ENCODE data around the gene ZDHHC12. TPM values are rescaled to one million over a fixed set of nuclear protein-coding genes. Genes with fewer than 3 reads are reported as not detected.
"Not testable (repeated sequence)": the region's sequence is repeated elsewhere in the genome, so short reads cannot be mapped to it uniquely, and the experiment has no call there.

Gene ZDHHC12
- total and polyA plus RNA-seq, 2 experiments from 2014 or later = 58.7 to 68.3 TPM

- H3K27me3 ChIP-seq = no peaks in the 10 kb centered on the region
- DNase-seq (ENCODE audit: low read depth in 1 of 2, low spot score in 1 of 2) = peak; percentile 84 to 93
- no peaks in the 10 kb centered on the region for H3K9me3 ChIP-seq (ENCODE audit: low read depth)
- H3K36me3 ChIP-seq = no peaks in the 10 kb centered on the region
- TF ChIP-seq, protein P1, sequence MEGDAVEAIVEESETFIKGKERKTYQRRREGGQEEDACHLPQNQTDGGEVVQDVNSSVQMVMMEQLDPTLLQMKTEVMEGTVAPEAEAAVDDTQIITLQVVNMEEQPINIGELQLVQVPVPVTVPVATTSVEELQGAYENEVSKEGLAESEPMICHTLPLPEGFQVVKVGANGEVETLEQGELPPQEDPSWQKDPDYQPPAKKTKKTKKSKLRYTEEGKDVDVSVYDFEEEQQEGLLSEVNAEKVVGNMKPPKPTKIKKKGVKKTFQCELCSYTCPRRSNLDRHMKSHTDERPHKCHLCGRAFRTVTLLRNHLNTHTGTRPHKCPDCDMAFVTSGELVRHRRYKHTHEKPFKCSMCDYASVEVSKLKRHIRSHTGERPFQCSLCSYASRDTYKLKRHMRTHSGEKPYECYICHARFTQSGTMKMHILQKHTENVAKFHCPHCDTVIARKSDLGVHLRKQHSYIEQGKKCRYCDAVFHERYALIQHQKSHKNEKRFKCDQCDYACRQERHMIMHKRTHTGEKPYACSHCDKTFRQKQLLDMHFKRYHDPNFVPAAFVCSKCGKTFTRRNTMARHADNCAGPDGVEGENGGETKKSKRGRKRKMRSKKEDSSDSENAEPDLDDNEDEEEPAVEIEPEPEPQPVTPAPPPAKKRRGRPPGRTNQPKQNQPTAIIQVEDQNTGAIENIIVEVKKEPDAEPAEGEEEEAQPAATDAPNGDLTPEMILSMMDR (IDR thresholded peaks at IDR 0.05; ENCODE audit: low read depth, low read length) = peak; percentile 81
- peak within 1 kb of the TSS; percentile 58 for H3K27ac ChIP-seq
- H3K4me1 ChIP-seq (ENCODE audit: low read depth) = no peaks in the 10 kb centered on the region
- H3K4me3 ChIP-seq = peak within 1 kb of the TSS; percentile 63
These were observed 21.4 kb downstream of the ZDHHC12 start, which contains the start of gene PKN3 for GRCh38 chr9:128702445-128702948. PKN3 (plus strand) TSS chr9:128702503; CDS start chr9:128702916, 413 bp downstream.

DNA sequence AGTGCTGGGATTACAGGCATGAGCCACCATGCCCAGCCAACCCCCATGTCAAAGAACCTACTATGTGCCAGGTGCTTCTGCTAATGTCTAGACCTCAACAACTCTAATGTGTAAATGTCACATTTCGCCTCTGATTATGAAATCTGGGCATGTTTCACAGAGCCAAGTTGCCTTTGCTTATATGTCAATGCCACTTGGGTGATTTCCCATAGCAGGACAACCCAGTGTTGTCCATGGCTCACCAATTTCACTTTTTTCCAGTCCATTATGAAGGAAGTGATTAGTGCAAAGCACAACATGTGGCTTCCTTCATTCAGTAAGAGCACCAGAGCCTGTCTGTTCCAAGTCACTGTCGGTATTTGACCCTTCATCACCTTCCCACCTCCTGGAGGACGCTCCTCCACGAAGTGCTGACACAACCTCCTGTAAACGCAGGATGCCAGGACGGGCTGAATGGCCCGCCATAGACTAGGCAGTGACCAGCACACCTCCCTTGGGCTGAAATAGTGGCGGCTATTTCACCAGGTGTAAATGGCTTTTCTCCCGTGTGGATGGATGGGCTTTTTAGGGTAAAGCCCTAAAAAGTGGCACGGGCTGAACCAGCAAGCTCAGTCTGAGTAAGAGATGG is 22.6 kb downstream of the ZDHHC12 start:
- Histone ChIP-seq H3K4me1 (ENCODE audit: low read depth) (no peaks in the 10 kb centered on the region), H3K27me3 (no peaks in the 10 kb centered on the region), H3K36me3 (peaks cover 6% of the 10 kb centered on the region), H3K9me3 (ENCODE audit: low read depth) (no peaks in the 10 kb centered on the region), H3K4me3 (no peak overlapping the region), H3K27ac (peak overlapping the region; percentile 58)
- TF ChIP-seq, protein P1 (IDR thresholded peaks at IDR 0.05; ENCODE audit: low read depth, low read length) = no peak
- DNase-seq (ENCODE audit: low read depth in 1 of 2, low spot score in 1 of 2) = peak in 1 of 2 donors; percentile 41

DNA sequence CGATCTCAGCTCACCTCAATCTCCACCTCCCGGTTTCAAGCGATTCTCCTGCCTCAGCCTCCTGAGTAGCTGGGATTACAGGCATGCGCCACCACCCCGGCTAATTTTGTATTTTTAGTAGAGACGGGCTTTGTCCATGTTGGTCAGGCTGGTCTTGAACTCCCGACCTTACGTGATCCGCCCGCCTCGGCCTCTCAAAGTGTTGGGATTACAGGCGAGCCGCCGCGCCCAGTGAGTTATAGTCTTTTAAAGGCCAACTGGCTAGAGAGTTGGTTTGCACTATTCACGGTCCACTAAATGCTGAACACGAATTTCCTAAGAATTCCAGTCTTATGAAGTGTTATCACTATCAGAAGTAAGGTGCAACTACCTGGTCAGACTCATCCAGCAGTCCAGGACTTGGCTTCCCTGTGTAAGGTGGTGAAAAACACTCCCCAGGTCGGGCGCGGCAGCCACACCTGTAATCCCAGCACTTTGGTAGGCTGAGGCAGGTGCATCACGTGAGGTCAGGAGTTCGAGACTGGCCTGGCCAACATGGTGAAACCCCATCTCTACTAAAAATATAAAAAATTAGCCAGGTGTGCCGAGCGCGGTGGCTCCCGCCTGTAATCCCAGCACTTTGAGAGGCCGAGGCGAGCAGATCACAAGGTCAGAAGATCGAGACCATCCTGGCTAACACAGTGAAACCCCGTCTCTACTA is 24.7 kb downstream of the ZDHHC12 start:
- not testable (repeated sequence) for H3K4me1 ChIP-seq (ENCODE audit: low read depth); H3K4me3 ChIP-seq; DNase-seq (ENCODE audit: low read depth in 1 of 2, low spot score in 1 of 2); H3K27me3 ChIP-seq; H3K9me3 ChIP-seq (ENCODE audit: low read depth); H3K27ac ChIP-seq
- H3K36me3 ChIP-seq = peaks cover 16% of the 10 kb centered on the region

GRCh38 chr9:128696923-128697707 is 26.8 kb downstream of the ZDHHC12 start:
- peaks cover 35% of the 10 kb centered on the region for H3K36me3 ChIP-seq
- H3K4me3 ChIP-seq = no peak overlapping the region
- no peak for DNase-seq (ENCODE audit: low read depth in 1 of 2, low spot score in 1 of 2)
- H3K4me1 ChIP-seq (ENCODE audit: low read depth) = no peaks in the 10 kb centered on the region
- H3K27me3 ChIP-seq = no peaks in the 10 kb centered on the region
- H3K27ac ChIP-seq = peak overlapping the region; percentile 62
- H3K9me3 ChIP-seq (ENCODE audit: low read depth) = no peaks in the 10 kb centered on the region
- TF ChIP-seq, protein P1 (IDR thresholded peaks at IDR 0.05; ENCODE audit: low read depth, low read length) = no peak

DNA sequence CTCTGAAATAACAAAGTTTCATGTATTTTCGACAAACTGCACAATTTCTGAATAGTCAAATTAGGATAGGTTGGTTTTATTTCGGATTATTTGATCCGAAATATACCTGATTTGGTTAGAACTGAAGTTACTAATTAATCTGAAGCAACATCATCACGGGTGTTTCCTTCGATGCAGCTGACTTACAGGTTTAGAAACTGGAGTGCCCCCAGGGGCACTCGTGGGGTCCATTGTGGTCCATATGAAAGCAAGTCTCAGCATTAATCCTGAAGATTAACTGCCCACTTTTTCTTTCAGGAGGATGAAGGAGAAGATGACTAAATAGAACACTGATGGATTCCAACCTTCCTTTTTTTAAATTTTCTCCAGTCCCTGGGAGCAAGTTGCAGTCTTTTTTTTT is 29.6 kb downstream of the ZDHHC12 start:
- no peaks in the 10 kb centered on the region for H3K27me3 ChIP-seq
- H3K4me3 ChIP-seq = no peak overlapping the region
- peaks cover 43% of the 10 kb centered on the region for H3K36me3 ChIP-seq

DNA sequence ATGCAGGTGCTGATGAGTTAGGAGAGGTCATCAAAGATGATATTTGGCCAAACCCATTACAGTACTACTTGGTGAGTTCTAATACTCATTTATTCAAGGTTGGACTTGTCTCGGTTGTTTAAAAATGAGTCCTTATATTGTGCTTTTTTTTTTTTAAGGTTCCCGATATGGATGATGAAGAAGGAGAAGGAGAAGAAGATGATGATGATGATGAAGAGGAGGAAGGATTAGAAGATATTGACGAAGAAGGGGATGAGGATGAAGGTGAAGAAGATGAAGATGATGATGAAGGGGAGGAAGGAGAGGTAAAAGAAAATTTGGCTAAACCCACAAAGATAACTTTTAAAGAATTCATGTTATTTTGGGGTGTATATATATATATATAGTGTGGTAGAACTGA is 30.2 kb downstream of the ZDHHC12 start:
- H3K27ac ChIP-seq; H3K4me3 ChIP-seq; H3K4me1 ChIP-seq (ENCODE audit: low read depth); H3K9me3 ChIP-seq (ENCODE audit: low read depth); DNase-seq (ENCODE audit: low read depth in 1 of 2, low spot score in 1 of 2); H3K27me3 ChIP-seq: not testable (repeated sequence)
- H3K36me3 ChIP-seq = peaks cover 43% of the 10 kb centered on the region

More for the DNA sequence above, 29.6 kb downstream of the ZDHHC12 start:
- Histone ChIP-seq H3K9me3 (ENCODE audit: low read depth) (no peaks in the 10 kb centered on the region), H3K27ac (no peak overlapping the region), H3K4me1 (ENCODE audit: low read depth) (peaks cover 6% of the 10 kb centered on the region)
- TF ChIP-seq, protein P1 (IDR thresholded peaks at IDR 0.05; ENCODE audit: low read depth, low read length) = no peak
- DNase-seq (ENCODE audit: low read depth in 1 of 2, low spot score in 1 of 2) = no peak

Data from cardiac muscle cell (in vitro differentiated cells and primary cell).